ENCODE measurements around the gene PRSS38. TPM values are rescaled to one million over a fixed set of nuclear protein-coding genes. Genes with fewer than 3 reads are reported as not detected.

Gene PRSS38
- total RNA-seq, 4 donors from 2014 or later: not detected

DNA sequence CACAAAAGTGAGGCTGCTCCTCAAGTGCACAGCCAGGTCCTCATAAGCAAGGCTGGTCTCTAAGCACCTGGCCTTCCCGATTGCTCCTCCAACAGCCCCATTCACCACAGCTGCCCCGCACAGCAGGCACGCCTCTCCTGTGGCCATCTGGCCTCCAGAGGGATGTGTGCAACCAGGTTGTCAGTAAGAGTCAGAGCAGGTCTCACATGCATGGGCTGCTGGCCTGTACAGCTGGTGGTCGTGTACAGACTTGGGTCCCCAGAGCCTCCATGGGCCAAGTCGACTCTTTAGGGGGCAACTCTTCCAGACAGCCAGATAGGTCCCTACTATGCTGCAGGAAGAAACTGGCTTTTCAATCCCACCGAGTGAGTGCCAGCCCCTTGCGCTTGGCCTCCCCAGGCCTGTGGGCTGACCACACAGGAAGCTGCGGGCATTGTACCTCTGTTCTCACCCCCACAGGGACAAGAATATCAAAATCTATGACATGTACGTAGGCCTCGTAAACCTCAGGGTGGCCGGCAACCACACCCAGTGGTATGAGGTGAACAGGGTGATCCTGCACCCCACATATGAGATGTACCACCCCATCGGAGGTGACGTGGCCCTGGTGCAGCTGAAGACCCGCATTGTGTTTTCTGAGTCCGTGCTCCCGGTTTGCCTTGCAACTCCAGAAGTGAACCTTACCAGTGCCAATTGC is 1.4 kb downstream of the PRSS38 start:
- WGBS, 2 donors: 92 to 97% methylated on average over 6 to 13 of the region's 16 CpGs
- DNase-seq: no peak
- H3K27ac ChIP-seq: no peak overlapping the region
- H3K27me3 ChIP-seq: no peaks in the 10 kb centered on the region
- no peaks in the 10 kb centered on the region for H3K36me3 ChIP-seq
- intact Hi-C loops (cut with DNase I): no loop called here
- no peak for TF ChIP-seq CTCF (IDR thresholded peaks at IDR 0.05)
- TF ChIP-seq POLR2A (IDR thresholded peaks at IDR 0.05): no peak
- peaks cover 0 to 17% (median 12%) of the 10 kb centered on the region in 3 donors for H3K9me3 ChIP-seq
- no peaks in the 10 kb centered on the region for H3K4me1 ChIP-seq
- H3K4me3 ChIP-seq: no peak overlapping the region

- Histone ChIP-seq H3K36me3 (no peaks in the 10 kb centered on the region), H3K4me3 (no peak overlapping the region), H3K27ac (no peak overlapping the region), H3K27me3 (peaks cover 0 to 12% (median 0%) of the 10 kb centered on the region in 4 donors), H3K4me1 (no peaks in the 10 kb centered on the region), H3K9me3 (peaks cover 0 to 8% (median 5%) of the 10 kb centered on the region in 3 donors)
- TF ChIP-seq CTCF (IDR thresholded peaks at IDR 0.05): no peak
- TF ChIP-seq POLR2A (IDR thresholded peaks at IDR 0.05): no peak
- DNase-seq: no peak
- WGBS, 2 donors: 74 to 91% methylated on average over 1 of the region's 1 CpG
- intact Hi-C loops (cut with DNase I): no loop called here
Observed at GRCh38 chr1:227823537-227823936, 8.1 kb downstream of the PRSS38 start.

GRCh38 chr1:227824204-227824603 is 8.7 kb downstream of the PRSS38 start:
- no peak for TF ChIP-seq CTCF (IDR thresholded peaks at IDR 0.05)
- TF ChIP-seq POLR2A (IDR thresholded peaks at IDR 0.05): no peak
- DNase-seq: no peak
- peaks cover 0 to 14% (median 5%) of the 10 kb centered on the region in 3 donors for H3K9me3 ChIP-seq
- 38% methylated on average over 2 of the region's 2 CpGs for WGBS, 2 donors
- H3K36me3 ChIP-seq: no peaks in the 10 kb centered on the region
- no peak overlapping the region for H3K4me3 ChIP-seq
- peaks cover 0 to 17% (median 0%) of the 10 kb centered on the region in 4 donors for H3K27me3 ChIP-seq
- no peaks in the 10 kb centered on the region for H3K4me1 ChIP-seq
- intact Hi-C loops (cut with DNase I): no loop called here
- no peak overlapping the region for H3K27ac ChIP-seq

DNA sequence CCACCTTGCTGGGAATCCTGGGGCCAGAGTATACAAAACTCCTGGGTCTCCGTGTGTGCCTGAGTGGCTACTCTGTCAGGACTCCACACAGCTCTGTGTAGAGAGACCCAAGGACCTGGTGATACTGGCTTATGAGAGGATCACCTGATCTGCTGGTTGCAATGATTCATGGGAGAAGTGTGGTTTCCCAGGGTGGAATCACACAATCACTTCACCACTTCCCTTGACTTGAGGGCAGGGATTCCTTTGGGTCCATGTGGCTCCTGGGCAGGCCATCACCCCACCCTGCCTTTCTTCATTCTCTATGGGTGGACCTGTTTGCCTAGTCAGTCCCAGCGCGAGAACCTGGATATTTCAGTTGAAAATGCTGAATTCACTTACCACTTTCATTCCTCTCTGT is 13.3 kb downstream of the PRSS38 start:
- peaks cover 0 to 17% (median 3%) of the 10 kb centered on the region in 4 donors for H3K27me3 ChIP-seq
- H3K27ac ChIP-seq: no peak overlapping the region
- no peaks in the 10 kb centered on the region for H3K36me3 ChIP-seq
- intact Hi-C loops (cut with DNase I): no loop called here
- no peak for DNase-seq
- WGBS, 2 donors: 91 to 96% methylated on average over 2 to 3 of the region's 3 CpGs
- H3K4me3 ChIP-seq: no peak overlapping the region
- H3K4me1 ChIP-seq: no peaks in the 10 kb centered on the region
- peaks cover 0 to 14% (median 5%) of the 10 kb centered on the region in 3 donors for H3K9me3 ChIP-seq
- TF ChIP-seq POLR2A (IDR thresholded peaks at IDR 0.05) (no peak), CTCF (IDR thresholded peaks at IDR 0.05) (no peak)

DNA sequence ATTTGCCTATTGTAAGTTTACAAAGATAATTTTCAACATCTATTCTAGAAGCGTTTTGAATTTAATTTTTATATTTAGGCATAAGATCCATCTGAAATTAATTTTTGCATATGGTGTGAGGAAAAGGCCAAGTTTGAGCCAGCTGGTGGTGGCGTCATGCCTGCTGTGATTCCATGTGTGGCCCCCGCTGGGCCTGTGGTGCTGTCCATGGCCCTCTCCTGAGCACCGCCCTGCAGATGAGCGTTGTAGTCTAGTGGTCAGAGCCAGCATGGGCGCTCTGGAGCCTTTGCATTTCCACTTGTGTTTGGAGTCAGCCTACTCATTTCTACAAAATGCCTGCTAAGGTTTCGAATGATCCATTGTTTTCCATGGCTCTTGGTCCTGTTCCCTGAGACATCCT is 22.7 kb downstream of the PRSS38 start:
- H3K9me3 ChIP-seq: no peaks in the 10 kb centered on the region
- no peak overlapping the region for H3K4me3 ChIP-seq
- H3K36me3 ChIP-seq: no peaks in the 10 kb centered on the region
- no peak overlapping the region for H3K27ac ChIP-seq
- DNase-seq: no peak
- intact Hi-C loops (cut with DNase I): no loop called here
- TF ChIP-seq CTCF (IDR thresholded peaks at IDR 0.05) (no peak), POLR2A (IDR thresholded peaks at IDR 0.05) (no peak)
- WGBS, 2 donors: 84 to 91% methylated on average over 7 of the region's 7 CpGs
- no peaks in the 10 kb centered on the region for H3K27me3 ChIP-seq
- no peaks in the 10 kb centered on the region for H3K4me1 ChIP-seq

Measured in esophagus squamous epithelium (tissue), 5 donors.